NT2/D1 (cell line): Measurements from ENCODE around the gene INF2.

Source experiments
- DNase-seq: peaks from one replicate; pipeline ENCODE4 v3.0.0-alpha.2; 2011; ENCODE audit warnings: low read depth, low spot score
- H3K27me3 ChIP-seq: 2 replicates; pipeline ENCODE4 v1.6.0; 2011; ENCODE audit warnings: mild to moderate bottlenecking; ENCODE audit not compliant: insufficient read length, insufficient read depth
- H3K36me3 ChIP-seq: 2 replicates; pipeline ENCODE4 v1.6.1; 2011; ENCODE audit warnings: mild to moderate bottlenecking, low read length, mixed read lengths; ENCODE audit not compliant: insufficient read depth, insufficient read length
- H3K4me1 ChIP-seq: 2 replicates; pipeline ENCODE4 v1.5.1; 2011; ENCODE audit not compliant: insufficient read depth, insufficient read length
- H3K4me3 ChIP-seq: 2 replicates; pipeline ENCODE4 v1.5.1; 2011; ENCODE audit warnings: low read depth; ENCODE audit not compliant: insufficient read length
- H3K9ac ChIP-seq: 2 replicates; pipeline ENCODE4 v1.6.0; 2011; ENCODE audit warnings: low read depth; ENCODE audit not compliant: insufficient read length
- H3K9me3 ChIP-seq: 2 replicates; pipeline ENCODE4 v1.5.1; 2011; ENCODE audit warnings: mild to moderate bottlenecking, low read length; ENCODE audit not compliant: insufficient read depth
- SUZ12 ChIP-seq: IDR thresholded peaks from 2 replicates; pipeline ENCODE4 v1.6.1; 2011; ENCODE audit not compliant: insufficient read length, insufficient read depth; ENCODE audit errors: extremely low read depth
- YY1 ChIP-seq: IDR thresholded peaks from 2 replicates; pipeline ENCODE4 v1.6.1; 2011; ENCODE audit not compliant: insufficient read length, insufficient read depth
- ZNF274 ChIP-seq: IDR thresholded peaks from 2 replicates; pipeline ENCODE4 v1.6.1; 2011; ENCODE audit warnings: mild to moderate bottlenecking, low read depth, low read length

Gene INF2

DNA sequence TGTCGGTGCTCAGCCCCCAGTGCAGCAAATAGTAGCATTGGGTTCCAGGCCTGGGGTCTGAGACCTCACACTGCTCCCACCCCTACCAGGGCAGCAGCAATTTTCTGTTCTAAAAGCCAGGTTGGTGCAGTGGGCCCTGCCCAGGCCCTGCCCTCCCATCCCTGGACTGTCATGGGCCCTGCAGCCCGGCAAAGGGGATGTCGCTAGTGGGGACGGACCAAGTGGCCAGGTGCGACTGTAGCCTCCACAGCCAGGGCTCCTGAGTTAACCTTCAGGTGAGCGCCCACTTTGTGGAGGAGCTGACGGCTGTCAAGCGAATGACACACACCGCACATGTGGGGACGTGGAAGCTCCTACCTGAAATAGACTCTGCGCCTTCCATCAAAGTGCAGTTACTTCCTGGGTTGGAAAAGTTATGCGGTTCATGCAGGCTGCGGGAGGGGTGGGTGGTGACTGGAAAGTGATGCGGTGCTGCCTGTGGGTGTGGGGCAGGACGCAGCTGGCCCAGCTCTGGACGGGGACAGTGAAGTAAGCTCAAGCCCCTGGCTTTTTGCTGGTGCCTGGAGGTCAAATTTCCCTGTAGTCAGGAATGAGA is 1.5 kb downstream of the INF2 start:
- Histone ChIP-seq H3K4me1 (peaks cover 40% of the 10 kb centered on the region), H3K27me3 (no peaks in the 10 kb centered on the region), H3K9ac (peak overlapping the region; percentile 88), H3K36me3 (peaks cover 45% of the 10 kb centered on the region), H3K9me3 (no peaks in the 10 kb centered on the region), H3K4me3 (peak overlapping the region; percentile 71)
- no peak for TF ChIP-seq YY1
- no peak for TF ChIP-seq SUZ12
- TF ChIP-seq ZNF274, result no peak
- DNase-seq, result no peak

DNA sequence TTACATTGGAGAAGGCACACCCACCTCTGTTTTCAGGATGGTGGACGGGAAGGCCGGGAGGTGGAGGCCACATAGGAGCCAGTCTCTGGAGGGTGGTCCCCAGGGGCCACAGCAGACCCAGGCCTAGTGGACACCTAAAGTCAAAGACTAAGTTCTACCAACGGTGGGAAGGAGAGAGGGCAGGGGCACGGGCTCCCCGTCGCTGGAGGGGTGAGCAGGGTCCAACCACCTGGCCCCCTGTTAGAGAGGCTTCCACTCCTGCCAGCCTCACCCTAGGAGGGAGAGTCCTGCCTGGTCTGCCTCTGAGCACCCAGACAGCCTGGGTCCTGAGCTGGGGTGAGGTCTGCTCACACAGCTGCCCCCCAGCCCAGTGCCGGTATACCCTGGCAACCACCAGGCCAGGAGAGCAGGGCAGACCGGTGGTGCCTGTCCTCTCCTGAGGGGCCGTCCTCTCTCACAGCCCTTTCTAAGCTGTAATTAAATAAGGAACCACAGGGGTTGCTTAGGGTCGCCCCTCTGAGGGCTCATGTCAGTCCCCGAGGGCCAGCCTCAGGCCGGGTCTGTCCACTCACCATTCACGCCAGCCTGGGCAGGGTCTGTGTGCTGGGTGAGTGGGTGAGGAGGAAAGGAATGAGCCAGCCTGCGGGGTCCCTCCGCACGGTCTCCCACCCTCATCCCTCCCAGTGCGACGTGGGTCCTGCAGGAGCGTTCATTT is 2.3 kb downstream of the INF2 start:
- Histone ChIP-seq H3K27me3 (no peaks in the 10 kb centered on the region), H3K36me3 (peaks cover 52% of the 10 kb centered on the region), H3K4me1 (peaks cover 44% of the 10 kb centered on the region), H3K4me3 (peak overlapping the region; percentile 71), H3K9ac (peak overlapping the region; percentile 21), H3K9me3 (no peaks in the 10 kb centered on the region)
- TF ChIP-seq YY1, result no peak
- no peak for TF ChIP-seq SUZ12
- no peak for TF ChIP-seq ZNF274
- DNase-seq, result no peak

DNA sequence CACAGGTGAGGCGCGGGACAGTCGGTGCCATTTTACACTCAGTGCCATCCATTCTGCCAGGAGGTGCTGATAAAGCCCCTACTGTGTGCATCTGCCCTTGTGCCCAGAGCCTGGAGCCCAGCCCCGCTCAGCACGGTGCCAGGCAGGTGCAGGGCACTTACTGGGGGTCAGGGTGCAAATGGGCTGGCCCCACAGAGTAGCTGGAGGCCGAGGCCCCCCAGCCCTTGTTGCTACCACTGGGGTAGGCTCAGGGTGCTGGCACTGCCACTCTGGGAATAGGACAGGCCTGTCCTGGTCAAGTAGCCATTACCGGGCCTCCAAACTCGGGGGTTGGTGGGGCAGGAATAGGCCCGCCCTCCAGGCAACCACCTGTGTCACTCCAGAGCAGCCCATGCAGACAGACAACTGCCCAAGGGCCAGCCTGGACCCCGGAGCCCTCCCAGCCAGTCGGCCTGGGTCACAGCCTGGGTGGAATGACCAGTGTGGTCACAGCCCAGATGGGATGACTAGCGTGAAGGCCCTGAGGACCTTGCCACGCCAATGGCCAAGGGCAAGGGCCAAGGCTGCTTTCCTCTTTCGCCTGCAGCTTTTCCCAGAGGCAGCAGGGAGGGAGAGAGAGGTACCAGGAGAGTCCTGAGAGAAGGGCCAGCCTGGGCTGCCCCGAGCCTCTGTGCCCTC is 3.0 kb downstream of the INF2 start:
- H3K9me3 ChIP-seq, result no peaks in the 10 kb centered on the region
- H3K4me3 ChIP-seq, result no peak overlapping the region
- H3K27me3 ChIP-seq, result no peaks in the 10 kb centered on the region
- H3K36me3 ChIP-seq, result peaks cover 54% of the 10 kb centered on the region
- DNase-seq, result no peak
- H3K4me1 ChIP-seq, result peaks cover 50% of the 10 kb centered on the region
- peak overlapping the region; percentile 21 for H3K9ac ChIP-seq
- TF ChIP-seq YY1, result no peak
- TF ChIP-seq SUZ12, result no peak
- TF ChIP-seq ZNF274, result no peak

DNA sequence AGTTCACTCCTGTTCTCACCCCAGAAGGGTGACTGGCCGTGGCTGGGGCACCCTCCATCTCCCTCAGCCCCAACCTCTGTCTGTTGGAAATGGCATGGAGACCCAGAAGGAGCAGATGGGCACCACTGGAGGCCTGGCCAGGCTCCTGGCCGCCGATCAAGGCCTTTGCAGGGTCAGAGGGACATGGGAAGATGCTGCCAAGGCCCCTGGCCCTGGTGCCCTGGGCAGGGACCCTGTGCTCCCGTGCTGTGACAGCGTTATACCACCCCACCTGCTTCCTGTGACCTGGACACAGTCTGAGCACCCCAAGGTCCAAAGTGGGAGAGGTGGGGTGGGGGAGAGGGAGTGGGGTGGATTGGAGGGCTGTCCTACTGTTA is 3.5 kb downstream of the INF2 start:
- Histone ChIP-seq H3K9me3 (no peaks in the 10 kb centered on the region), H3K4me3 (no peak overlapping the region), H3K27me3 (no peaks in the 10 kb centered on the region), H3K4me1 (peaks cover 55% of the 10 kb centered on the region), H3K36me3 (peaks cover 56% of the 10 kb centered on the region), H3K9ac (no peak overlapping the region)
- no peak for DNase-seq
- TF ChIP-seq YY1 (no peak), SUZ12 (no peak), ZNF274 (no peak)

DNA sequence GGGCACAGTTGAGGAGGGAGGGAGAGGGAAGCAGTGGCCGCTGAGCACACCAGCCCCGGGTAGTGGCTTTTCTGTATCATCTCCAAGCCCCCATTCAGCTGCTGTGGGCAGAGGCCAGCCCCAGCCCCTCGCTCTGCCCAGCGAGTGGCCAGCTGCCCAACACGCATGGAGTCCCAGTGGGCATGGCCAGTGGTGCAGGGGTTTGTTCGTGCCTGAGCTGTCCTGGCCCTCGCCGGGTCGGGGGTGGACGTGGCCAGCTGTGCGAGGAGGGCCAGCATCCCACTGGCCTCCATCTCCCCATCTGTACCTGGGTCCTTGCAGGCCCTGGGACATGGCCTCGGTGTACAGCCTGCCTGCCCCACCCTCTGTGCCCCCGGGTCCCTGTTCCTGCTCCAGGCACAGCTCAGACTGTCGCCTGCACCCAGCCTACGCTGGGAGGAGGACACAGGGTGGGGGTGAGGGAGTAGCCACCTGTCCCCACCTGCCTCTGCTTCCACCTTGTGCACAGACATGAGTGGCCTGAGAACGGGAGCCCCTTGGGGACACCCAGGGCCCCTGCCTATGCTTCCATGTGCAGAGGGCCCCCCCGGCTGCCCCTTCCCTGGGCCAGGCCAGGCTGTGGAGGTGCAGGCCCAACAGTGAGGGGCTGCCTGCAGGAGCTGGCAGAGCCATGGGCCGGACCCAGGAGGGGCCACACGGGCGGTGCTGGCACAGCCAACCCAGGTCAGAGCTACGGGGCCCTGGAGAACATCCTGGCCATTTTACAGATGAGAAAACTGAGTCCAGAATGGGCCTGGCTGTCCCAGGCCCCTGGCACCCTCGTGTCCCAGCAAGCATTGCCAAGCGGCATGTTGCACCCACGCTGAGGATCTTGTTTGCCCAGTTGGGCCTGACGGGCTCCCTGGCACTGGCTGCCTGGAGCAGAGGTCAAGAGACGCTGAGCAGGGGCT is 4.3 kb downstream of the INF2 start:
- H3K4me3 ChIP-seq, result no peak overlapping the region
- peaks cover 49% of the 10 kb centered on the region for H3K4me1 ChIP-seq

DNA sequence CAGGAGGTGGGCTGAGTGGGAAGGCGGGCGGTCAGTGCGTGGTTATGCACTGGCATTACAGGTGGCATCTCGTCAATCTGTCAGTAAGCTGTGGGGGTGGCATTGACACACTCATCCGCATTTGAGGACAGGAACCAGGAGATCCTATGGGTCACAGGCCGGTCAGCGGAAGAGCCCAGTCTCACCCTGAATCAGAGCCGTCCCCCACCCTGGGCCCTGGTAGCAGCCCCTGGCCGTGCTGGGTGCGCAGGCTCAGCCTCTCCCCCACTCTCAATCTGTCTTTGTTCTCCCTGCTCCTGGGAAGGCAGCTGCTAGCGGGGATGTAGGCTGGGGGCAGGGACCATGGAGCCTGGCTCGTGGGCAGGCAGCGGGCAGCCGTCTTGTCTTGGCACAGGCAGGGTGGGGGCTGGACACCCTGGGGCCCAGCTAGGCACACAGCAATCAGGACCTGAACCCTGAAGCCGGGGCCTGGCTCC is 5.1 kb downstream of the INF2 start:
- no peak overlapping the region for H3K4me3 ChIP-seq
- DNase-seq, result no peak
- no peak for TF ChIP-seq ZNF274
- no peak for TF ChIP-seq SUZ12
- no peak for TF ChIP-seq YY1
- peak overlapping the region; percentile 56 for H3K9ac ChIP-seq
- peaks cover 59% of the 10 kb centered on the region for H3K36me3 ChIP-seq
- peaks cover 50% of the 10 kb centered on the region for H3K4me1 ChIP-seq
- H3K27me3 ChIP-seq, result no peaks in the 10 kb centered on the region
- no peaks in the 10 kb centered on the region for H3K9me3 ChIP-seq

More for the DNA sequence above, 4.3 kb downstream of the INF2 start:
- TF ChIP-seq ZNF274 (no peak), YY1 (no peak), SUZ12 (no peak)
- Histone ChIP-seq H3K36me3 (peaks cover 57% of the 10 kb centered on the region), H3K9ac (peak overlapping the region; percentile 56), H3K9me3 (no peaks in the 10 kb centered on the region), H3K27me3 (no peaks in the 10 kb centered on the region)
- DNase-seq, result no peak
